Measurements from ENCODE around the gene ATP5PF. TPM values are rescaled to one million over a fixed set of nuclear protein-coding genes. Genes with fewer than 3 reads are reported as not detected.
"Not testable (repeated sequence)": the region's sequence is repeated elsewhere in the genome, so short reads cannot be mapped to it uniquely, and the experiment has no call there.

The ATP5PF gene
- total RNA-seq, 2 experiments from 2014 or later: 114 to 131 TPM

- DNase-seq: no peak
- CTCF ChIA-PET: interaction anchor here (1.3 kb wide), 1 partner anchor 102 kb away, joined by 3 read pairs; no protein-coding TSS in a partner anchor
- H3K9me3 Mint-ChIP-seq (ENCODE audit: low read depth): no peaks in the 10 kb centered on the region
Measured at GRCh38 chr21:25709684-25710265, 24.9 kb downstream of the ATP5PF start.

GRCh38 chr21:25708467-25709065 lies 26.1 kb downstream of the ATP5PF start:
- no peak overlapping the region for H3K27ac Mint-ChIP-seq
- H3K36me3 Mint-ChIP-seq: no peaks in the 10 kb centered on the region
- DNase-seq (peak; percentile 51), ATAC-seq (peak; percentile 33)
- H3K4me3 Mint-ChIP-seq: no peak overlapping the region
- peaks cover 4% of the 10 kb centered on the region for H3K4me1 Mint-ChIP-seq
- CTCF ChIA-PET: interaction anchor here (0.7 to 2.5 kb wide), 7 partner anchors 9 to 285 kb away, joined by 3 to 15 read pairs (median 3); partner anchors contain the start of gene JAM2
- no peaks in the 10 kb centered on the region for H3K9me3 Mint-ChIP-seq (ENCODE audit: low read depth)
- H3K27me3 Mint-ChIP-seq: no peaks in the 10 kb centered on the region

More at GRCh38 chr21:25709684-25710265, 24.9 kb downstream of the ATP5PF start:
- Mint-ChIP-seq H3K4me1 (peaks cover 4% of the 10 kb centered on the region), H3K36me3 (no peaks in the 10 kb centered on the region), H3K4me3 (no peak overlapping the region), H3K27ac (no peak overlapping the region), H3K27me3 (no peaks in the 10 kb centered on the region)
- ATAC-seq: no peak

- DNase-seq (no peak), ATAC-seq (no peak)
- CTCF ChIA-PET: interaction anchor here (0.6 to 2.7 kb wide), 3 partner anchors 17 to 316 kb away, joined by 3 to 6 read pairs (median 3); no protein-coding TSS in a partner anchor
- no peak overlapping the region for H3K4me3 Mint-ChIP-seq
- H3K27ac Mint-ChIP-seq: no peak overlapping the region
- no peaks in the 10 kb centered on the region for H3K36me3 Mint-ChIP-seq
- no peaks in the 10 kb centered on the region for H3K27me3 Mint-ChIP-seq
- H3K4me1 Mint-ChIP-seq: no peaks in the 10 kb centered on the region
- no peaks in the 10 kb centered on the region for H3K9me3 Mint-ChIP-seq (ENCODE audit: low read depth)
Measured at GRCh38 chr21:25701529-25701928, 33.2 kb downstream of the ATP5PF start.

GRCh38 chr21:25700741-25701140 lies 34.0 kb downstream of the ATP5PF start:
- H3K27ac Mint-ChIP-seq: no peak overlapping the region
- H3K9me3 Mint-ChIP-seq (ENCODE audit: low read depth): no peaks in the 10 kb centered on the region
- no peaks in the 10 kb centered on the region for H3K36me3 Mint-ChIP-seq
- no peak for DNase-seq
- no peaks in the 10 kb centered on the region for H3K4me1 Mint-ChIP-seq
- H3K27me3 Mint-ChIP-seq: no peaks in the 10 kb centered on the region
- CTCF ChIA-PET: interaction anchor here (0.6 to 2.7 kb wide), 3 partner anchors 16 to 92 kb away, joined by 3 to 6 read pairs (median 3); partner anchors contain the start of gene JAM2
- H3K4me3 Mint-ChIP-seq: no peak overlapping the region
- ATAC-seq: no peak

- CTCF ChIA-PET; H3K4me3 Mint-ChIP-seq; H3K27me3 Mint-ChIP-seq; H3K27ac Mint-ChIP-seq; H3K9me3 Mint-ChIP-seq (ENCODE audit: low read depth); H3K4me1 Mint-ChIP-seq; ATAC-seq; H3K36me3 Mint-ChIP-seq; DNase-seq: not testable (repeated sequence)
Measured at GRCh38 chr21:25695461-25695860, 39.2 kb downstream of the ATP5PF start.

GRCh38 chr21:25691976-25692375 lies 42.7 kb downstream of the ATP5PF start:
- CTCF ChIA-PET: no interaction called here
- no peak overlapping the region for H3K27ac Mint-ChIP-seq
- H3K36me3 Mint-ChIP-seq: no peaks in the 10 kb centered on the region
- no peaks in the 10 kb centered on the region for H3K9me3 Mint-ChIP-seq (ENCODE audit: low read depth)
- DNase-seq: no peak
- no peak overlapping the region for H3K4me3 Mint-ChIP-seq
- peaks cover 12% of the 10 kb centered on the region for H3K27me3 Mint-ChIP-seq
- no peaks in the 10 kb centered on the region for H3K4me1 Mint-ChIP-seq
- ATAC-seq: no peak

GRCh38 chr21:25689226-25689625 lies 45.5 kb downstream of the ATP5PF start:
- DNase-seq (no peak), ATAC-seq (no peak)
- no peaks in the 10 kb centered on the region for H3K36me3 Mint-ChIP-seq
- peaks cover 19% of the 10 kb centered on the region for H3K27me3 Mint-ChIP-seq
- no peaks in the 10 kb centered on the region for H3K4me1 Mint-ChIP-seq
- CTCF ChIA-PET: no interaction called here
- no peaks in the 10 kb centered on the region for H3K9me3 Mint-ChIP-seq (ENCODE audit: low read depth)
- H3K27ac Mint-ChIP-seq: no peak overlapping the region
- H3K4me3 Mint-ChIP-seq: no peak overlapping the region

- Mint-ChIP-seq H3K4me1 (no peaks in the 10 kb centered on the region), H3K27me3 (peaks cover 19% of the 10 kb centered on the region), H3K4me3 (no peak overlapping the region), H3K36me3 (no peaks in the 10 kb centered on the region), H3K9me3 (ENCODE audit: low read depth) (no peaks in the 10 kb centered on the region), H3K27ac (no peak overlapping the region)
- DNase-seq (no peak), ATAC-seq (no peak)
- CTCF ChIA-PET: no interaction called here
Measured at GRCh38 chr21:25688275-25689155, 46.2 kb downstream of the ATP5PF start.

- ATAC-seq (no peak), DNase-seq (no peak)
- CTCF ChIA-PET: no interaction called here
- Mint-ChIP-seq H3K4me1 (no peaks in the 10 kb centered on the region), H3K27me3 (peaks cover 19% of the 10 kb centered on the region), H3K4me3 (no peak overlapping the region), H3K27ac (no peak overlapping the region), H3K9me3 (ENCODE audit: low read depth) (no peaks in the 10 kb centered on the region), H3K36me3 (no peaks in the 10 kb centered on the region)
Measured at GRCh38 chr21:25687787-25688186, 46.9 kb downstream of the ATP5PF start.

- Mint-ChIP-seq H3K36me3 (no peaks in the 10 kb centered on the region), H3K4me3 (no peak overlapping the region), H3K4me1 (no peaks in the 10 kb centered on the region), H3K27ac (no peak overlapping the region), H3K27me3 (peaks cover 16% of the 10 kb centered on the region), H3K9me3 (ENCODE audit: low read depth) (no peaks in the 10 kb centered on the region)
- ATAC-seq (no peak), DNase-seq (no peak)
- CTCF ChIA-PET: no interaction called here
Measured at GRCh38 chr21:25682382-25682781, 52.3 kb downstream of the ATP5PF start.

GRCh38 chr21:25676451-25676850 lies 58.3 kb downstream of the ATP5PF start:
- CTCF ChIA-PET: no interaction called here
- H3K4me3 Mint-ChIP-seq: no peak overlapping the region
- peaks cover 9% of the 10 kb centered on the region for H3K27me3 Mint-ChIP-seq
- ATAC-seq (no peak), DNase-seq (no peak)
- peaks cover 1% of the 10 kb centered on the region for H3K36me3 Mint-ChIP-seq
- H3K4me1 Mint-ChIP-seq: no peaks in the 10 kb centered on the region
- H3K27ac Mint-ChIP-seq: no peak overlapping the region
- H3K9me3 Mint-ChIP-seq (ENCODE audit: low read depth): peaks cover 2% of the 10 kb centered on the region
